Activated naive CD8-positive, alpha-beta T cell treated with anti-CD3 and anti-CD28 coated beads, Interleukin-2, amount 50 U/mL, for 16 hours (primary cell): ENCODE data around the gene CLCN3.
"Not testable (repeated sequence)": the region's sequence is repeated elsewhere in the genome, so short reads cannot be mapped to it uniquely, and the experiment has no call there.

Source experiments
- DNase-seq: peaks from one replicate; pipeline ENCODE4 v3.0.0-alpha.2; 2020; ENCODE audit warnings: low read depth, low spot score

Gene CLCN3

DNA sequence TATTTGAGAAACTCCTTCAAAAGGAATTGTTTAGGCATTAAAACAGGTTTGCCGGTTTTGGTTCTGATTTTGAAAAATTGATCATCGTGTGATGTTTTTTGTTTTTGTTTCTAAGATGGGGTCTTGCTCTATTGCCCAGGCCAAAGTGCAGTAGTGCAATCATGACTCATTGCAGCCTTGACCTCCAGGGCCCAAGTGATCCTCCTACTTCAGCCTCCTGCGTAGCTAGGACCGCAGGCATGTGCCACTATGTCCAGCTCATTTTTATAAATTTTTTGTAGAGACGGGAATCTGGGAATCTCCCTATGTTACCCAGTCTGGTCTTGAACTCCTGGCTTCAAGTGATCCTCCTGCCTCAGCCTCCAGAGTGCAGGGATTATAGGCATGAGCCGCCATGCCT, 35.0 kb downstream of the CLCN3 start:
- no peak for DNase-seq

DNA sequence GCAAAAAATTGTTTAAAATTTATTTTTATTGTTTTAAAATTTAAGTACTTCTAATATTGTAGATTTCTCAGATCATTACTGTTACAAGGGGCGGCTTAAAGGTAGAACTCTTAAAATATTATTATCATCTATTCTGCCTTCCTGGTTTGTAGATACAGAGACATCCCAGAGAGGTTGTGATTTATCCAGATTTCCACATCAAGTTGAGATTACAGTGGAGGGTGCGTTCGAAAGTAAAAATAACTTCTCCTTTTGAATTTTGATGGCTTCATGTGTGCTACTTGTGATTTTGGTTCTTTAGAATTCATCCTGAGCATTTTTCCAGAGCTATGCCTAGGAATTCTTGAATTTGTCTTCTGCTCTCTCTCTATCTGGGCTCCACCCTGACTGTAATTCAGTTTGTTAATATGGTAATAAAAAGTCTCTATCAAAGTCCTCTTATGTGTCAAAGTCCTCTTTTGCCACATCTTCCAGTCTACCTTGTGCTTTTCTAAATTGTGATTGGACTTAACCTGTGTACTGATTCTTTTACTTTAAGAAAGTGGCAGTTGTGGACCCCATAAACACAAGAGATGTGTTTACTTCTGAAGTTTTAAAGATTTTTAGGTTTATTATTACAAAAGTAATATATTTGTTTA, 37.2 kb downstream of the CLCN3 start:
- no peak for DNase-seq

DNA sequence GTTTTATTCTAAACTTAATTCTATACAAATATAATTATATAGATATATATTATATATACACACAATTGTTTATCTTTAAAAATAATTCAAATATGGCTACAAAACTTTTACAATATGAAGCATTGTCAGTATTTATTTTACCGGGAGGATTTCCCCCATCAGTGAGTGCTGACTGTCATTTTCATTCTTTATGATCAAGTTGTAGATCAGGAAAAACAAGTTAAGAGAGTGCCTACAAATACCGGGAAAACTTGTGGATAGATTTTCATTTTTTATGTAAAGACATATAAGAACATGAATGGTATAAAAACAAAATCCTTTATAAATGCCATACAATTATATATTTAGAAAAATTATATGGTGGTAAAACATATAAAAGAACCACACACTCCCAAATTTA, 37.8 kb downstream of the CLCN3 start:
- no peak for DNase-seq

DNA sequence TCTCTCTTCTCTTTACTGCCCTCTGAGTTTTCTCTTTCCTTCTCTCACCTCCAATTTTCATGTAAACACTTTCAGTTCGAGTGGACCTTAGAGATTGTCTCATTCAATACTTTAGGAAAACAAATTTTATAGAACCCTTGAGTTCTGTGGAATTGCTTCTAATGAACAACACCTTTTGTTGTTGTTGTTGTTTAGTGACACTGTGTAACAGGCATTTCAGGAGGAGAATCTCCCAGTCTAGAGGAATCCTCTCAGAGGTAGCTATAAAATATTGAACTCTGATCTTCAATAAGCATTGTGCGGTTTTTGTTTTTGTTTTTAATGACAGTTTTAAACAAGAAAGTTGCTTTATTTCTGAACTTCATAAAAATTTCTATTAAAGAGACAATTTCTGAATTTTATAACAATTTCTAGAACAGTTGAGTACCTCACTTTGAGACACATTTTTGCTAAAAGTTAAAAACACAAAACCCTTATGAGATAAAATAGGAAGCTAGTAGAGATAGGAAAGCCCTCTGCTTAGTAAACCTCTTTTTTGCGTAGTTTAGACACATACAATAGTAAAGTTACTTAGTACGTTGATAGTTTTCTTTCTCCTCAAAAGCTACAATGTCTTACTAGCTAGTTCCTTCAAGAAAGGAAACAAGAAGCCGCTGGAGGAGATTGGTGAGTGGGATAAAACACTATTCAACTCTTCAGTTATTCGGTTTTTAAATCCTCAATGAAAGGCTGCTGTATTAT, 38.8 kb downstream of the CLCN3 start:
- DNase-seq = no peak

DNA sequence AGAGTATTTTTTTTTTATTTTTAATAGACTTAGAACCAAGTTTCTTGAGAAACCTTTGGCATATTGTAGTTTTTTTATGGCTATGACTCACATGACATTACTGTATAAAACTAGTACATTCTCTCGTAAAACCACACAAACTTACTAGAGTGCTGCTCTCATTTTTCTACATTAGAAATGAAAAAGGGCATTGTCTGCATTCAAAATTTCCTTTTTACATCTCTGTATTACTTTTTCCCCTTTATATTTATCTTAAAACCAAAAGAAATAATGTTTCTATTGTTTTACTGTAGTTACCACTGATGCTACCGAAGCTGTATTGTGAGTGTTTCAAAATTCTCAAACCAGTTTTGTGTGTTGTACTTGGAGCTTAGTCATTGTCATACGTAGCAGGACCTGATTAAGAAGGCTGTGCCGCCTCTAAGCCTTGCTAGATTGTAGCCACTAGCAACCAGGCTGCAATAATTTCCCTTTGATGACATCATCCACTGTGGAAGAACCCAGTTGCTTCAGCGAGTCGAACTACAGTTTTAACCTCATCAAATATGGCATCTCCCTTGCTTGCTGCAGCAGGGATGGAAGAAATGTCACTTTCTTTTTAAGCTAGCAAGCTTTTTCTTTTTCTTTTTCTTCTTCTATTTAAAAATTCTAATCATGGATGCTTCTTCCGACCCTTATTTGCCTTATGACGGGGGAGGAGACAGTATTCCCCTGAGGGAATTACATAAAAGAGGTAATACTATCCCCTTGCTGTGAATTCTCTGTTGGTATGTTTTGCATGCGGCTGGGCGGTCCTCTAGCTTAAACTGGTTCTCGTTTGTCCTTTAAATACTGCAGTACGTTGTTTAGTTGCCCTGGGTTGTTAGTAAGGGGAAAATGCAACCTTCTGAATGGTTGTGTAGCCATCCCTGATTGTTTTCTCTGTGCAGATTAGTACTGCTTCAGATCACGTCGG, 39.6 kb downstream of the CLCN3 start:
- DNase-seq = peak; percentile 48

DNA sequence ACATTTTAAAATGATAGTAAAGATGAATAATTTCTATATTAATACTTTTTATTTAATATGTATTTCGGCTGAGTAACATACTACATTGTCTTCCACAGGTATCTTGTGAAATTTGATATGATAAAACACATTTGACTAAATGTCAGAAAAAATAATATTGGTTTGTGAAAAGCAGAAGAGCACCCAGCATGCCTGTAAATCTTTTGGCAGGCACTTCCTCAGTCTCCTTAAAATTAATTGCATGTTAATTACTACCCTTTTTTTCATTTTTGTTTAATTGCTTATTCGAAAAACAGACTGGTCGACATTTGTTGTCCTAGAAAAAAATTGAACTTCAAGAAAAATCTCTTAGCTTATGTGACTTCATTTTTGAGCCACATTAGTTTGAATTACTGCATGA, 40.6 kb downstream of the CLCN3 start:
- DNase-seq = no peak

DNA sequence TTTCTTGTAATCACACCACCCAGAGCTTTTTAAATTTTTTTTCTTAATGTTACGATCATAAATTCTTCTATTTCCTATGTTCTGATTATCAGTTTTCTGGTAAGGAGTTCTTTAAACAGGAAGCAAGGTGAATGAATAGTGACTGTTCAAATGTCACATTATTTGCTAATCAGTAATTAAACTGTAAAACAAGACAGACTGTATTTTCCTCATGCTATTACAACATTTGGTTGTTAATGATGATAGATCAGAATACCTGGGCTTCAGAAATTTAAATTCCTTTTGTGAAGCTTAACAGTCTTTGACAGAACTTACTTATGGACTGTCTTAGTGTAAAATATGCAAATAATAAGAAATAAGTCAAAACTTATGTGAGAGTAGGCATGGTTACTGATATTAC, 41.4 kb downstream of the CLCN3 start:
- no peak for DNase-seq

DNA sequence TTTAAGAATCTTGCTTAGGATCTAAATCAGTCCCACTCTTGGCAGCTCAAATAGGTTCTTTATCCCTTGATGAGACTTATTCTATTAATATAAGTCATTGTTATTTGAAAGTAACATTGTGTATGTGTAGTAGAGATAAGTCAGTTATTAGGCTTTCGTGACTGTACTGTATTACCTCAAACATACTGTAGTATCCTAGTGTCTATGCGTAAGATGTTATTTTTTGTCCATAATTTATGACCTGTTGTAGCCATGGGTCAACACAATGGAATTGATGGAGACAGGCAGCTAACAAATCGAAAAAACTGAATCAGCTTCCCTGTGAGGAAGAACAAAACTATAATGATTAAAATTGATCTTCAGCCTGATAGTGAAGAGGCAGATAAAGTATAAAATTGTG, 41.8 kb downstream of the CLCN3 start:
- DNase-seq = no peak

DNA sequence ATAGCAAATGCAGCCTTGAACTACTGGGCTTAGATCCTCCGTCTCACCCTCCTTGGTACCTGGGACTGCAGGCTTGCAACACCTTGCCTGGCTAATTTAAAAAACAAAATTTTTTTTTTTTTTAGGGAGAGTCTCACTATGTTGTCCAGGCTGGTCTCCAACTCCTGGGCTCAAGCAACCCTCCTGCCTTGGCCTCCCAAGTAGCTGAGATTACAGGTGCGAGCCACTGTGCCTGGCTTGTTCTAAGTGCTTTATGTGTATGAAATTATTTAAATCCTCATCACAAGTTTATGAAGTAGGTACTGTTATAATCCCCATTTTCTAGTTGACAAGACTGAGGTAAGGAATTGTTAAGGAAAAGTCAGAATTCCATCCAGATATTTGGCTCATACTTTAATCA, 43.0 kb downstream of the CLCN3 start:
- DNase-seq = no peak

DNA sequence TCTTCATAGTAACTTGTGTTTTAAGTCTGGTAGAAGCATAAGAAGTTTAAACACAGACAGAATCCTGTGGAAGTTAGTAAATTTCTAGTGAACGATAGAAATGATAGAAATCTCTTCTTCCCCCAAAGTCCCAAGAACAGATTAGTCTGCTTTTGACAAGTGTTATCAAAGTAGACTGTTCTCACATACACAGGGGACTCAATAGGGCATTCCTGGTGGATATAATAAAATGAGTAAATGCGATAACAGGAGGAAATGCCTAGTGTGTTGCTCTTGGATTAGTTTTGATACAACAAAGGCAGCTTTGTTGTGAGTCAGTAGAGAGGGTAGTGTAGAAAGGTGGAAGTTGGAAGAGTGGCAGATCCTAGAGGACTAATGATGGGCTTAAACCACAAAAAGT, 43.5 kb downstream of the CLCN3 start:
- no peak for DNase-seq

DNA sequence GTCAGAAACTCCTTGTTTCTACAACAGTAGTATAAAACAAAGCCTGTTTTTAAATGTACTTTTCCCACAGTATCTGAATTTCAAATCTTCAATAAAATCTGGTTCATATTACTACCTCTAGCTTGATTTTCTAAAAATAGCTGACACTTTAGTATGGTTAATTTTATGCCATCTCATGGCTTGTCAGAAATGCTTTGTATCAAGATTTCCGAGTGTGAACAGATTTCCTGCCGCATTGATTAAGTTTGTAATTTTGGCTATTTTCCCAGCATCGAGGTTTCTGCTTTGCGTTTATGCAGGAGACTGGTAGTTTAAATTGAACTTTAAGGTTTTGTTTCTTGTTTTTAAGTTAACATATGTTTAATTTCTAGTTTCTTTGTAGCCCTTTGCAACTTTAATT, 44.2 kb downstream of the CLCN3 start:
- no peak for DNase-seq

DNA sequence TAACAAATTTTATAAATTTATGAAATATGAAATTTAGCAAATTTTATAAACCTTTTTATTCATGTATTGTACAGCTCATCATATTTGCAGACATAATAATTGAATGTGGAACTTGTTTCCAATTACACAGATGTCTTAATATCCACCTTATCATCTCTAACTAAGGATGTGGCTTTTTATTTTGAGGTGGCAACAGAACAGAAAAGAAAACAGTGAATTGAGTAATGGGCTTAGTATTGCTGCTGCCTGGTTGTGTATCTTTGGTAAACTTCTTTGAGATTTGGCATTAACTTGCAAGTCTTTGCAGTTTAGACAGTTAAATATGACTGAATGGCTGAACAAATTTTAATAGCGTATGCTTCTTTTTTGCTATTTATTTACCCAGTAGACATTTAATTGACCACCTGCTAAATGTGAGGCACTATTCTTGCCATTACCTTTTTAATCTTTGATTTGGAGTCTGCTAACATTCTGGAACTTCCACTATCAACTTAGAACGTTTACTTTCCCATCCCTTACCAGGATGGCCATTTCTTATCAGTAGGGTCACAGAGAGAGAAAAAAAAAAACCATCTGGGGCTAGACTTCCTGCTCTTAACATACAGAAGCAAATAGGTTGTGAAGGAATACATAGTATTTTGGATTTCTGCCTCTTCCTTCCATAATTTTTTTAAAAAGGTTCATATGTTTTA, 44.8 kb downstream of the CLCN3 start:
- no peak for DNase-seq

DNA sequence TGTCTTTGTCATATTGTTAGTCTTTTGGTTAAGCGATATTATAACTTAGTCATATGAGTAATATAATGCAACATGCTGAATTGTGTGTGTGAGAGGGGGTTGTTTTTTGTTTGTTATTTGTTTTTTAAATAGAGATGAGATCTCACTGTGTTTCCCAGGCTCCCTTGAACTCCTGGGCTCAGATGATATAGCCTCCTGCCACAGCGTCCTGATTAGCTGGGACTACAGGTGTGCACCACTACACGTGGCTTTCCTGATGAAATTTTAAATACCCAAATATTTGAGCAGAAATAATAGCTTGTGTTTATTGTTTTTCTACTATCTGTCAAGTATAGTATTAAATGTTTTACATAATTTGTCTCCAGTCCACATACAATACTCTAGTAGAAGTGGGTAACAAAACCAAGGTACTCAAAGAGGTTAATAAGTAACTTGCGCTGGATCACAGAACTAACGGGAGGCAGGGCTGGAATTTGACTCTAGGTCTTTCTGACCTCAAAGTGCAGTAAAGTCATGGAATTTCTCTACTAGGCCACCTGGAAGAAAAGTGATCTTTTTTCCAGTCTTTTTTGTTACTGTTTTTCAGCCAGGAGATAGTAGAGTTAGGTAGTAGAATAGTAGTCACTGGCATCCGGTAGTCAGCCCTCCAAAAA, 47.8 kb downstream of the CLCN3 start:
- no peak for DNase-seq

DNA sequence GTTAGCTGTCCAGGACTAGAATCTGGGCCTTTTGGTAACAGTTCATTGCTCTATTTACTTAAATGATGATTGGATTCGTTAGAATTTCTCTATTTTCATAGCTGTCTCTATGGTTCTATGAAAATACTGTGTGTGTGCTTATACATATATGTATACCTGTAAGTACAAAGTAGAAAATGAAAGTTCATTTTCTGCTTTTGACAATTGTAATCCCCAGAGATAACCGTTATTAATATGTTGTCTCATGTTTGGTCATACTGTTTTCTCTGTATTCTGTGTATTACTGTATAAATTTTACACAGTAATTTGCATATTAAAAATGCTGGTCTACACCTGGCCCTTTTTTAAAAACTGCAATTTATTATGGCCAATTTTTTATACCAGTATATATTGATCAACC, 55.4 kb downstream of the CLCN3 start:
- DNase-seq = no peak

DNA sequence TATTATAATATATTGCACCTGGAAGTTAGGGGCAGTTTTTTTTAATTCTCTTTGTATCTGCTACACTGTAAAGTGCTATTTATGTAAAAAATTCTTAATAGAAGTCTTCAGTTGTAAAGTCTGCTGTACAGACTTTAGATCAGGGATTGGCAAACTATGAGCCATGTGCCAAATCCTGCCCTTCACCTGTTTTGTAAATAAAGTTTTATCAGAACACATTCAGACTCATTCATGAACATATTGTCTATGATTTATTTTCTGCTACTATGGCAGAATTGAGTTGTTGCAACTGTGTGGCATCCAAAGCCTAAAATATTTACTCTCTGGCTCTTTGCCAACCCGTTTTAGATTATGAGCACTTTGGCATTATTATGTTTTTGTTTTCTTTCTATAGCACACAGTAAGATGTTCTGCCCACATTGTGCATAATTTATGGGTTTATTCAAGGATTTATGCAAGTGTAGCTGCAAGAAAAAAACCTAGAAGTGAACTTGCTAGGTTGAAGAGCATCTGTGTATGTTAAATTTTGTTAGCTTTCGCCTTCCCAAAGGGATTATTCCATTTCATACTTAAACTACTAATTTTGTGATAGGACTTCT, 56.9 kb downstream of the CLCN3 start:
- no peak for DNase-seq

DNA sequence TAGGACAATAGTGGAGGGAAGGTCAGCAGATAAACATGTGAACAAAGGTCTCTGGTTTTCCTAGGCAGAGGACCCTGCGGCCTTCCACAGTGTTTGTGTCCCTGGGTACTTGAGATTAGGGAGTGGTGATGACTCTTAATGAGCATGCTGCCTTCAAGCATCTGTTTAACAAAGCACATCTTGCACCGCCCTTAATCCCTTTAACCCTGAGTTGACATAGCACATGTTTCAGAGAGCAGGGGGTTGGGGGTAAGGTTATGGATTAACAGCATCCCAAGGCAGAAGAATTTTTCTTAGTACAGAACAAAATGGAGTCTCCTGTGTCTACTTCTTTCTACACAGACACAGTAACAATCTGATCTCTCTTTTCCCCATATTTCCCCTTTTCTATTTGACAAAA, 58.1 kb downstream of the CLCN3 start:
- DNase-seq = not testable (repeated sequence)

DNA sequence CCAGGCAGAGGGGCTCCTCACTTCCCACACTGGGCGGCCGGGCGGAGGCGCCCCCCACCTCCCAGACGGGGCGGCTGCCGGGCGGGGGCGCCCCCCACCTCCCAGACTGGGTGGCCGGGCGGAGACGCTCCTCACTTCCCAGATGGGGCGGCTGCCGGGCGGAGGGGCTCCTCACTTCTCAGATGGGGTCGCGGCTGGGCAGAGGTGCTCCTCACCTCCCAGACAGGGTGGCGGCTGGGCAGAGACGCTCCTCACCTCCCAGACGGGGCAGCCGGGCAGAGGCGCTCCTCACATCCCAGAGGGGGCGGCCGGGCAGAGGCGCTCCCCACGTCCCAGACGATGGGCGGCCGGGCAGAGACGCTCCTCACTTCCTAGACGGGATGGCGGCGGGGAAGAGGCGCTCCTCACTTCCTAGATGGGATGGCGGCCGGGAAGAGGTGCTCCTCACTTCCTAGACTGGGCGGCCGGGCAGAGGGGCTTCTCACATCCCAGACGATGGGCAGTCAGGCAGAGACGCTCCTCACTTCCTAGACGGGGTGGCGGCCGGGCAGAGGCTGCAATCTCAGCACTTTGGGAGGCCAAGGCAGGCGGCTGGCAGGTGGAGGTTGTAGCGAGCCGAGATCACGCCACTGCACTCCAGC, 58.7 kb downstream of the CLCN3 start:
- not testable (repeated sequence) for DNase-seq

DNA sequence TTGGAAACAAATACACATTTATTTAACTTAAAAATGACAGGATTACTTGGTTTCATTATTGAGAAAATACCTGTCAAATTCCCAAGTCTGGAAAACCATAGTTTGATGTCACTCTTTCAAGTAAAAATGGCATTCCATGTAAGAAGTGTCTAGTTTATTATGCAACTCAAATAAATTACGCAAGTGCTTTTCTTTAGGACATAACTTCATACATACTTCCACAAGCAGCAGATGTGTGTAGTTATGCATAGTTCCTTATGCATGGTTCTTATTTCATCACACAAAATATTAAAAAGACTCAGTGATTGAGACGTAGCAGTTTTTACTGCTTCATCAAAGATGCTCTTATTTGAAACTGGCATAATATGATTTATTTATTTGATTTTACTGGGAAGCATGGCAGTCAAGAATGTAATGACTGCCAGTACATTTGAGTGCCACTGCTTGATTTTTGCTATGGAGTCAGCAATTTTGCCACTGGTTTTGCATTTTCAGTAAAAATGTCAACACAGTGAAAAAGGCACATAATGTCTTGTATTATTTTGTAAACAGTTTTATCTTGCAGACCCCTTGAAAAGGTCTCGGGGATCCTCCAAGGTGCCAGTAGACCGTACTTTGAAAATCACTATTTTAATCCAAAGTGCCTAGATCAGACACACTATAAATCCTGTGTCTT, 62.1 kb downstream of the CLCN3 start:
- no peak for DNase-seq

DNA sequence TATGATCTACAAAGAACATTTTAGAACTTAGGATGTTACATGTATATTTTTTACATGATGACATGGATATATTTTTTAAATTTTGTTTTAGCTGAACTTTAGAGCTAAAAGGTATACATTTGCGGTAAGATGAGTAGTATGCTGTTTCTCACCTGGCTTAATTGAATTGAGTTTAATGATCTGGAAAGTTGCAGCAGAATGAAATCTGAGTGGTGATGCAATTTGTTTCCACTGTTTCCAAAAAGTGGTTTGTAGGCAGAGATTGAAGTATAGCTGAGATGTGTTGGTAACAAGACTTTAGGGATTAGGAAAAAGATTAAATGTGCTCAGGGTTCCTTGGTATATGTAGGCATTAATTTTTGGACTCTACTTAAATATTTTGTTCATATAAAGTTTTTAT, 69.3 kb downstream of the CLCN3 start:
- no peak for DNase-seq

DNA sequence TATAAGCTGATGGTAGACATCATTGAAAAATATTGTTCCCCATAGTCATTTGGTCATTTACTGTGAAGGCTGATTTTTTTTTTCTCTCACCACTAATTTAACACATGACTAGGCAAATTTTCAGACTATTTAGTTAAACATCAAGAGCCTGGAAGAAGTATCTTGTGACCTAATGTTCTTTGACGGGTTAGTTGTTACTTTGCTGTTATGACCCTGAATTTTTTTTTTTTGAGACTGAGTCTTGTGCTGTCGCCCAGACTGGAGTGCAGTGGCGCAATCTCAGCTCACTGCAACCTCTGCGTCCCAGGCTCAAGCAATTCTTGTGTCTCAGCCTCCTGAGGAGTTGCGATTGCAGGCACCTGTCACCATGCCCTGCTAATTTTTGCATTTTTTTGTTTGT, 70.4 kb downstream of the CLCN3 start:
- DNase-seq = no peak
